ENCODE measurements around the gene ABCC3. TPM values are rescaled to one million over a fixed set of nuclear protein-coding genes. Genes with fewer than 3 reads are reported as not detected.

The ABCC3 gene
- total RNA-seq, 1 donor from 2014 or later, result 0.73 TPM

DNA sequence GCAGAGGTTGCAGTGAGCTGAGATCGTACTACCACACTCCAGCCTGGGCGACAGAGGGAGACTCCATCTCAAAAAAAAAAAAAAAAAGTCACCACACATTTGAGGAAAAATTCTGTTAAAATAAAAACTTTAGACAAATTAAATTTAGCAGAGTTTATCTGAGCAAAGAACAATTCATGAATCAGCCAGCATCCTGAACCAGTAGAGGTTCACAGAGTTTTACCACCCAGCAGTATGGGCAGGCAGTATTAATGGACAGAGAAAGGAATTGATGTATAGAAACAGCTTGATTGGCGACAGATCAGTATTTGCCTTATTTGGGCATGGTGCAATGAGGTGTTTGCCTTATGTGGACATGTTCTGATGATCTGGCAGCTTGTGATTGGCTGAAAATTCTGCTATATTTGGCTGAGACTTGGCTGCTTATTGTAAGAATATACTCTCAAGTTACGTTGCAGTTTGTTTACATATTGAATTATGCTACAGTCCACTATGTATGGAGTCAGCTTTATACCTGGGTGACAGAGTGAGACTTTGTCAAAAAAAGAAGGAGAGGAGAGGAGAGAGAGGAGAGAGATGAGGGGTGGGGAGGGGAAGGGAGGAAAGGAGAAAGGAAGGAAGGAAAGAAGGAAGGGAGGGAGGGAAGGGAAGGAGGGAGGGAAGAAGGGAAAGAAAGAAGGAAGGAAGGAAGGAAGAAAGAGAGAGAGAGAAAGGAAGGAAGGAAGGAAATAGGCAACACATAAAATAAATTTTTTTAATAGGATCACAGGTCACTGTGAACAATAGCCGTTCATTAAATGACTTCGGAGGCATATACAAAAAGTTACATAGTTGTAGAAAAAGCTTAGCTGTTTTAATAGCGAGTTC, 14.6 kb downstream of the ABCC3 start:
- H3K9me3 Mint-ChIP-seq (ENCODE audit: unreplicated experiment), result no peaks in the 10 kb centered on the region
- no peak overlapping the region for H3K4me3 Mint-ChIP-seq (ENCODE audit: unreplicated experiment)
- H3K36me3 Mint-ChIP-seq (ENCODE audit: unreplicated experiment), result no peaks in the 10 kb centered on the region
- H3K27ac Mint-ChIP-seq (ENCODE audit: unreplicated experiment), result no peak overlapping the region
- DNase-seq (ENCODE audit: extremely low spot score, unreplicated experiment), result no peak
- no peak for TF ChIP-seq CTCF (IDR thresholded peaks at IDR 0.05)
- H3K27me3 Mint-ChIP-seq (ENCODE audit: unreplicated experiment), result no peaks in the 10 kb centered on the region
- H3K4me1 Mint-ChIP-seq (ENCODE audit: unreplicated experiment), result no peaks in the 10 kb centered on the region

GRCh38 chr17:50651661-50652060, 17.0 kb downstream of the ABCC3 start:
- H3K4me1 Mint-ChIP-seq (ENCODE audit: unreplicated experiment), result no peaks in the 10 kb centered on the region
- TF ChIP-seq CTCF (IDR thresholded peaks at IDR 0.05), result no peak
- H3K9me3 Mint-ChIP-seq (ENCODE audit: unreplicated experiment), result no peaks in the 10 kb centered on the region
- H3K4me3 Mint-ChIP-seq (ENCODE audit: unreplicated experiment), result no peak overlapping the region
- no peak overlapping the region for H3K27ac Mint-ChIP-seq (ENCODE audit: unreplicated experiment)
- no peaks in the 10 kb centered on the region for H3K27me3 Mint-ChIP-seq (ENCODE audit: unreplicated experiment)
- no peak for DNase-seq (ENCODE audit: extremely low spot score, unreplicated experiment)
- no peaks in the 10 kb centered on the region for H3K36me3 Mint-ChIP-seq (ENCODE audit: unreplicated experiment)

- H3K4me3 Mint-ChIP-seq (ENCODE audit: unreplicated experiment), result no peak overlapping the region
- no peak for TF ChIP-seq CTCF (IDR thresholded peaks at IDR 0.05)
- H3K36me3 Mint-ChIP-seq (ENCODE audit: unreplicated experiment), result no peaks in the 10 kb centered on the region
- H3K27me3 Mint-ChIP-seq (ENCODE audit: unreplicated experiment), result no peaks in the 10 kb centered on the region
- H3K4me1 Mint-ChIP-seq (ENCODE audit: unreplicated experiment), result no peaks in the 10 kb centered on the region
- H3K27ac Mint-ChIP-seq (ENCODE audit: unreplicated experiment), result no peak overlapping the region
- no peaks in the 10 kb centered on the region for H3K9me3 Mint-ChIP-seq (ENCODE audit: unreplicated experiment)
- DNase-seq (ENCODE audit: extremely low spot score, unreplicated experiment), result no peak
Observed at GRCh38 chr17:50653738-50654137, 19.1 kb downstream of the ABCC3 start.

DNA sequence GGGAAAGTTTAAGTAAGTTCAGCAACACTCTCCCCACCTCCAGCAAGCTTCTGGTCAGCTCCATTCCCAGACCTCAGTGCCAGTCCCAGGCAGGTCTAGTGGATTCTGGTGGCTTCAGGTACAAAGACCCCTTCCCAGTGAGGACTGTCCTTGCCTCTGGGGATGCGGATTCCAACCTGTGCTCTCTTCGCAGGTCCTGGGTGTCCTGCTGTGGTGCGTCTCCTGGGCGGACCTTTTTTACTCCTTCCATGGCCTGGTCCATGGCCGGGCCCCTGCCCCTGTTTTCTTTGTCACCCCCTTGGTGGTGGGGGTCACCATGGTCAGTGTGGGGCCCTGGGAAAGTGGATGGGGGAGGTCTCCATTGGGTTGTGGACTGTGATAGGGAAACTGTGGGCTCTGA, 21.8 kb downstream of the ABCC3 start:
- no peak for TF ChIP-seq CTCF (IDR thresholded peaks at IDR 0.05)
- Mint-ChIP-seq H3K9me3 (ENCODE audit: unreplicated experiment) (no peaks in the 10 kb centered on the region), H3K27ac (ENCODE audit: unreplicated experiment) (no peak overlapping the region), H3K27me3 (ENCODE audit: unreplicated experiment) (no peaks in the 10 kb centered on the region), H3K4me1 (ENCODE audit: unreplicated experiment) (peaks cover 17% of the 10 kb centered on the region), H3K36me3 (ENCODE audit: unreplicated experiment) (no peaks in the 10 kb centered on the region), H3K4me3 (ENCODE audit: unreplicated experiment) (no peak overlapping the region)
- no peak for DNase-seq (ENCODE audit: extremely low spot score, unreplicated experiment)

- H3K36me3 Mint-ChIP-seq (ENCODE audit: unreplicated experiment), result no peaks in the 10 kb centered on the region
- H3K9me3 Mint-ChIP-seq (ENCODE audit: unreplicated experiment), result no peaks in the 10 kb centered on the region
- no peak overlapping the region for H3K4me3 Mint-ChIP-seq (ENCODE audit: unreplicated experiment)
- no peak for TF ChIP-seq CTCF (IDR thresholded peaks at IDR 0.05)
- H3K27ac Mint-ChIP-seq (ENCODE audit: unreplicated experiment), result no peak overlapping the region
- peaks cover 23% of the 10 kb centered on the region for H3K4me1 Mint-ChIP-seq (ENCODE audit: unreplicated experiment)
- H3K27me3 Mint-ChIP-seq (ENCODE audit: unreplicated experiment), result no peaks in the 10 kb centered on the region
- DNase-seq (ENCODE audit: extremely low spot score, unreplicated experiment), result no peak
Observed at GRCh38 chr17:50657054-50657453, 22.4 kb downstream of the ABCC3 start.
